ENCODE measurements around the gene HBS1L.

HBS1L gene

GRCh38 chr6:134997133-134997995 is 57.3 kb downstream of the HBS1L start:
- no peak for DNase-seq
- Mint-ChIP-seq H3K27ac (no peak overlapping the region), H3K9me3 (no peaks in the 10 kb centered on the region), H3K4me3 (no peak overlapping the region), H3K27me3 (ENCODE audit: low read depth, poor library complexity) (no peaks in the 10 kb centered on the region), H3K36me3 (ENCODE audit: low read depth) (peaks cover 13% of the 10 kb centered on the region), H3K4me1 (no peaks in the 10 kb centered on the region)
- TF ChIP-seq CTCF (IDR thresholded peaks at IDR 0.05) = no peak

GRCh38 chr6:134995536-134995935 is 59.1 kb downstream of the HBS1L start:
- H3K36me3 Mint-ChIP-seq (ENCODE audit: low read depth) = peaks cover 13% of the 10 kb centered on the region
- no peak overlapping the region for H3K27ac Mint-ChIP-seq
- no peak overlapping the region for H3K4me3 Mint-ChIP-seq
- no peak for DNase-seq
- no peak for TF ChIP-seq CTCF (IDR thresholded peaks at IDR 0.05)
- no peaks in the 10 kb centered on the region for H3K27me3 Mint-ChIP-seq (ENCODE audit: low read depth, poor library complexity)
- H3K9me3 Mint-ChIP-seq = no peaks in the 10 kb centered on the region
- no peaks in the 10 kb centered on the region for H3K4me1 Mint-ChIP-seq

- Mint-ChIP-seq H3K4me3 (no peak overlapping the region), H3K4me1 (no peaks in the 10 kb centered on the region), H3K9me3 (no peaks in the 10 kb centered on the region), H3K27me3 (ENCODE audit: low read depth, poor library complexity) (no peaks in the 10 kb centered on the region), H3K36me3 (ENCODE audit: low read depth) (peaks cover 13% of the 10 kb centered on the region), H3K27ac (no peak overlapping the region)
- DNase-seq = no peak
- TF ChIP-seq CTCF (IDR thresholded peaks at IDR 0.05) = no peak
Measured at GRCh38 chr6:134994431-134994830, 60.2 kb downstream of the HBS1L start.

- no peaks in the 10 kb centered on the region for H3K27me3 Mint-ChIP-seq (ENCODE audit: low read depth, poor library complexity)
- peaks cover 18% of the 10 kb centered on the region for H3K36me3 Mint-ChIP-seq (ENCODE audit: low read depth)
- no peak overlapping the region for H3K4me3 Mint-ChIP-seq
- H3K9me3 Mint-ChIP-seq = no peaks in the 10 kb centered on the region
- TF ChIP-seq CTCF (IDR thresholded peaks at IDR 0.05) = no peak
- DNase-seq = no peak
- no peaks in the 10 kb centered on the region for H3K4me1 Mint-ChIP-seq
- H3K27ac Mint-ChIP-seq = no peak overlapping the region
Measured at GRCh38 chr6:134992155-134992554, 62.5 kb downstream of the HBS1L start.

GRCh38 chr6:134990262-134990661 is 64.4 kb downstream of the HBS1L start:
- H3K4me1 Mint-ChIP-seq = no peaks in the 10 kb centered on the region
- H3K9me3 Mint-ChIP-seq = no peaks in the 10 kb centered on the region
- H3K27ac Mint-ChIP-seq = no peak overlapping the region
- TF ChIP-seq CTCF (IDR thresholded peaks at IDR 0.05) = no peak
- H3K27me3 Mint-ChIP-seq (ENCODE audit: low read depth, poor library complexity) = no peaks in the 10 kb centered on the region
- peaks cover 12% of the 10 kb centered on the region for H3K36me3 Mint-ChIP-seq (ENCODE audit: low read depth)
- no peak overlapping the region for H3K4me3 Mint-ChIP-seq
- no peak for DNase-seq

GRCh38 chr6:134984821-134985220 is 69.8 kb downstream of the HBS1L start:
- TF ChIP-seq CTCF (IDR thresholded peaks at IDR 0.05) = no peak
- no peak for DNase-seq
- no peaks in the 10 kb centered on the region for H3K4me1 Mint-ChIP-seq
- peak overlapping the region; percentile 67 for H3K27ac Mint-ChIP-seq
- no peaks in the 10 kb centered on the region for H3K9me3 Mint-ChIP-seq
- H3K27me3 Mint-ChIP-seq (ENCODE audit: low read depth, poor library complexity) = peaks cover 3% of the 10 kb centered on the region
- H3K4me3 Mint-ChIP-seq = no peak overlapping the region
- H3K36me3 Mint-ChIP-seq (ENCODE audit: low read depth) = peaks cover 36% of the 10 kb centered on the region
